A549 (cell line): ENCODE results near the gene RBM39. TPM values are rescaled to one million over a fixed set of nuclear protein-coding genes. Genes with fewer than 3 reads are reported as not detected.

Source experiments
- ATAC-seq, 2 experiments: fragments of 200-7000 bp in 1 of 2; fragments of >200 bp in 1 of 2; cut with Nextera tagmentation in 1 of 2; cut with Tn5 transposase in 1 of 2; 3 replicates each; pipeline versions ENCODE4 v1.8.0 to v1.9.1; 2018 to 2020; ENCODE audit warnings: mild to moderate bottlenecking in 1 of 2, moderate library complexity in 1 of 2
- CTCF ChIA-PET: fragments of 300-600 bp; sonication (Branson Sonifier 250); formaldehyde crosslinking; extraction: SDS; loops from one replicate; lab custom pipeline; 2021; ENCODE audit warnings: antibody characterized with exemption, inconsistent platforms; lab: Yijun Ruan, JAX
- POLR2A ChIA-PET: fragments of 350-600 bp; formaldehyde crosslinking; extraction: SDS; loops from one replicate; lab custom pipeline; 2021; ENCODE audit warnings: antibody characterized with exemption, inconsistent platforms; lab: Yijun Ruan, JAX
- DNase-seq, 2 experiments: peaks; one replicate each; pipeline versions ENCODE4 v3.0.0 to v3.0.0-alpha.2; 2011 to 2016; ENCODE audit warnings: low read depth in 1 of 2, low spot score in 1 of 2
- FAIRE-seq: peaks from 2 replicates; lab custom pipeline; 2011; peaks lifted over from hg19 to GRCh38; lab: Jason Lieb, UNC
- H3K27ac ChIP-seq, 2 experiments: fragments of >200 bp; sonication (Bioruptor Twin); formaldehyde crosslinking; 3 replicates each; pipeline ENCODE4 v1.5.1; 2016 to 2017
- H3K4me1 ChIP-seq: fragments of >200 bp; sonication (Bioruptor Twin); formaldehyde crosslinking; 3 replicates; pipeline ENCODE4 v1.6.1; 2016
- H3K4me2 ChIP-seq: fragments of >200 bp; sonication (Bioruptor Twin); formaldehyde crosslinking; 3 replicates; pipeline ENCODE4 v1.6.1; 2016
- H3K4me3 ChIP-seq: fragments of >200 bp; sonication (Bioruptor Twin); formaldehyde crosslinking; 3 replicates; pipeline ENCODE4 v1.5.1; 2016
- H3K9me3 ChIP-seq: fragments of >200 bp; sonication (Bioruptor Twin); formaldehyde crosslinking; 3 replicates; pipeline ENCODE4 v1.6.1; 2016
- BHLHE40 ChIP-seq: IDR thresholded peaks from 2 replicates; pipeline ENCODE4 v1.6.1; 2012; ENCODE audit warnings: low read depth, low read length, inconsistent platforms
- CHD2 ChIP-seq: fragments of 150-350 bp; IDR thresholded peaks from 2 replicates; pipeline ENCODE4 v1.6.1; 2014; ENCODE audit warnings: low read length; ENCODE audit not compliant: partially characterized antibody
- EHF ChIP-seq: fragments of 250-450 bp; sonication (Bioruptor Pico); IDR thresholded peaks from 2 replicates; pipeline ENCODE4 v1.5.0; 2020; ENCODE audit warnings: mild to moderate bottlenecking
- HDAC2 ChIP-seq: fragments of 200-600 bp; sonication (generic); IDR thresholded peaks from 2 replicates; pipeline ENCODE4 v1.6.1; 2016
- HOXB13 ChIP-seq: fragments of 250-450 bp; sonication (Bioruptor Pico); IDR thresholded peaks from 2 replicates; pipeline ENCODE4 v1.5.0; 2020; ENCODE audit warnings: low read depth, mild to moderate bottlenecking, moderate library complexity
- HOXB5 ChIP-seq: fragments of 250-450 bp; sonication (Bioruptor Pico); IDR thresholded peaks from 2 replicates; pipeline ENCODE4 v1.5.0; 2020; ENCODE audit warnings: mild to moderate bottlenecking, moderate library complexity
- JUN ChIP-seq, 2 experiments: fragments of >200 bp; sonication (Bioruptor Twin); formaldehyde crosslinking; IDR thresholded peaks; 2 replicates in 1 of 2; 3 replicates in 1 of 2; pipeline ENCODE4 v1.6.1; 2016 to 2017
- MYC ChIP-seq: IDR thresholded peaks from 2 replicates; pipeline ENCODE4 v1.6.1; 2012; ENCODE audit warnings: mild to moderate bottlenecking, inconsistent platforms, low read length, improper control_type of control experiment, borderline replicate concordance
- PHF8 ChIP-seq: fragments of 200-600 bp; sonication (generic); IDR thresholded peaks from 2 replicates; pipeline ENCODE4 v1.6.1; 2016; ENCODE audit warnings: low read depth, mild to moderate bottlenecking, antibody characterized with exemption, moderate library complexity, borderline replicate concordance
- POLR2A ChIP-seq: IDR thresholded peaks from 2 replicates; pipeline ENCODE4 v1.6.1; 2012; ENCODE audit warnings: mild to moderate bottlenecking, low read length
- RAD21 ChIP-seq, 2 experiments: fragments of >200 bp in 1 of 2; sonication (Bioruptor Twin) in 1 of 2; formaldehyde crosslinking in 1 of 2; IDR thresholded peaks in 1 of 2; conservative IDR thresholded peaks in 1 of 2; 2 replicates in 1 of 2; 3 replicates in 1 of 2; pipeline ENCODE4 v1.6.1; 2012 to 2018; ENCODE audit warnings: inconsistent platforms in 1 of 2
- RARB ChIP-seq: fragments of 250-450 bp; sonication (Bioruptor Pico); IDR thresholded peaks from 2 replicates; pipeline ENCODE4 v1.8.0; 2021; ENCODE audit warnings: mild to moderate bottlenecking, moderate library complexity
- RNF2 ChIP-seq: fragments of 200-600 bp; sonication (generic); IDR thresholded peaks from 2 replicates; pipeline ENCODE4 v1.6.1; 2016; ENCODE audit warnings: low read depth, mild to moderate bottlenecking, antibody characterized with exemption, moderate library complexity, borderline replicate concordance
- SREBF2 ChIP-seq: fragments of 450-650 bp; IDR thresholded peaks from 2 replicates; pipeline ENCODE4 v1.6.1; 2014; ENCODE audit warnings: mild to moderate bottlenecking, moderate library complexity
- WGBS: methylation state at CpG from one replicate; pipeline ENCODE4 v1.1.6; 2017; ENCODE audit errors: missing lambda C conversion rate; 5-methylcytosine and 5-hydroxymethylcytosine counted together
- polyA plus RNA-seq, 4 experiments: library from polyadenylated mRNA; depleted of rRNA in 3 of 4; stranded (reverse); fragments of >200 nt; fragmentation: RNase III in 1 of 4; extraction: RNeasy Plus Mini Kit Qiagen cat#74134 plus additional on column Dnase treatment in 1 of 4; gene quantifications; 2 replicates in 3 of 4; 3 replicates in 1 of 4; pipeline ENCODE4 v1.2.3, GENCODE V29; 2011 to 2017
- TF ChIP-seq, protein P1 (sequence below): fragments of >200 bp; sonication (Bioruptor Twin); formaldehyde crosslinking; IDR thresholded peaks from 3 replicates; pipeline ENCODE4 v1.6.1; 2016
- TF ChIP-seq, protein P2 (sequence below): IDR thresholded peaks from 2 replicates; pipeline ENCODE4 v1.6.1; 2012
- TF ChIP-seq, protein P3 (sequence below): IDR thresholded peaks from 2 replicates; pipeline ENCODE4 v1.6.1; 2012; ENCODE audit warnings: low read depth, borderline replicate concordance
- TF ChIP-seq, protein P4 (sequence below): fragments of 250-450 bp; sonication (Bioruptor Pico); IDR thresholded peaks from 2 replicates; pipeline ENCODE4 v1.5.0; 2020; ENCODE audit warnings: low read depth, mild to moderate bottlenecking, moderate library complexity
- TF ChIP-seq, protein P5 (sequence below): IDR thresholded peaks from 2 replicates; pipeline ENCODE4 v1.6.1; 2012
- TF ChIP-seq, protein P6 (sequence below): fragments of 450-650 bp; IDR thresholded peaks from 2 replicates; pipeline ENCODE4 v1.6.1; 2014; ENCODE audit warnings: antibody characterized with exemption

RBM39 gene
- polyA plus RNA-seq, 2 of the 4 experiments (the other 2 are of a cell fraction): 127 to 212 TPM

DNA sequence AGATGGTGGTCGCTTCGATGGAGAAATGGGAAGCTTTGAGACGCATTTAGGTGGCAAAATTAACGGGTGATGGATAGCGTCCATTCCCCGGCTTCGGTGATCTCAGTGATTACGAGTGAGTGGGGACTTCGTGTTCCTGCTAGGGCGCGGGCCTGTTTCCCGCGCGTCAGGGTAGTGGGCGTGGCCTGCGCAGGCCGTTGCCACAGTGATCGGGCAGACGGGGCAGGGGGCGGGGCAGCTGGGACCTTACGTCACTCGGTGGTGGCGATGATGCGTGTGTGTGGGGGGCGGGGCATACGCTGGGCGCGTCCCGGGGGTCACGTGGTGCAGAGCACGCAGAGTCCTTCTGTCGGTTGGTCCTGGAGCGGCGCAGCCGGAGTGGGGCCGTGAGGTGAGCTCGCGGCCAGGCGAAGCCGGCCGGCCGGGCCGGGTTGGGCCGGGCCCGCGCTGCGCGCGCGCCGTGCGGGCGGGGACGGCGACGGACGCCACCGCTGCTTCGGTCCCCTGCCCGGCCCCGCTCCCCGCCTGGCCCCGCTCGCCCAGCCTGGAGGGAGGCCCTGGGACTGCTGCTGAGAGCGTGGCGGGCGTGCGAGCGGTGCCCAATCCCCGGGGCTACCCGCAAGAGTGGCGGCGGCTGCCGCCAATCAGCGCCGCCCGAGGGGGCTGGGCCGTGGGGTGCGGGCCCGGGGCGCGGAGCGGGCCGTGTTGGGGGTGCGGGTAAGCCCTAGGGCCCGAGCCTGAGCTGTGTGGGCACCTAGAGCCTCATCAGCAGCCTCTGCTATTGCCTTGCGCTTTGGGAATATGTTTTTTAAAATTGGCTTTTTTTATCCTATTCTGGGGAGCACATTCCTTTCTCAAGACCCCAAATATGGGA lies 29.9 kb upstream of the RBM39 start, which contains the start of gene PHF20:
TSS of gene PHF20 (plus strand) at position 327 of the 874 bp plus-strand sequence. CDS start 29,508 bp downstream, outside the sequence.
- FAIRE-seq: no peak

DNA sequence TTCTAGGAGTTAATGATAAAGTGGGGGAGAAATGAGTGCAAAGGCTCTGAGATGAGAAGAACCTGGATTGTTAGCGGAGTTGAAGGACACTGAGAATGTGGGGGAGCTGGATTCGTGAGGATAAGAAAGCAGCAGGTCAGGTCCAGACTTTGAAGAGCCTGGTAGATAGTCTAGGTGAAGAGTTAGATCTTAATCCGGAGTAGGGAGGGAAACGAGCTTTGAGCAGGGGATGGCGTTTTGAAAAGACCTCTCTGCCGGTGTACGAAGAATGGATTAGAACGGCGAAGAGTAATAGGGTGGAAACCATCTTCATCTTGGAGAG lies 29.3 kb upstream of the RBM39 start:
- 0 out of 2 replicates have a peak, but pooled peaks have one; percentile 47 for TF ChIP-seq HOXB5 (CRISPR knock-in tag)
- no peak; the same call in 1 of the 2 replicates for TF ChIP-seq RNF2
- Histone ChIP-seq H3K4me3 (peak overlapping the region; percentile 68; the same call in 1 of the 3 replicates), H3K4me2 (peak overlapping the region; percentile 85), H3K4me1 (peaks cover 36% of the 10 kb centered on the region), H3K27ac (peak overlapping the region; percentile 92; a peak in 5 of 6 replicates), H3K9me3 (no peaks in the 10 kb centered on the region)
- CTCF ChIA-PET: interaction anchor here (0.6 to 2.9 kb wide), 11 partner anchors 10 to 306 kb away, joined by 3 to 12 read pairs (median 3); partner anchors contain the start of genes CPNE1, RBM12 and RBM39
- 82% methylated on average over 9 of the region's 9 CpGs for WGBS
- no peak for ATAC-seq
- FAIRE-seq: no peak
- no peak for DNase-seq
- POLR2A ChIA-PET: interaction anchor here (0.6 to 5.5 kb wide), 8 partner anchors 20 to 316 kb away, joined by 3 to 97 read pairs (median 4); partner anchors contain the start of genes CEP250, RBM39, SCAND1 and SPAG4

More for the DNA sequence above, 29.9 kb upstream of the RBM39 start, which contains the start of gene PHF20:
- ATAC-seq: peak; percentile 92
- H3K4me1 ChIP-seq: peaks cover 41% of the 10 kb centered on the region
- peak within 1 kb of the TSS; percentile 68 for H3K4me3 ChIP-seq
- ChIA-PET POLR2A (interaction anchor here (0.6 to 5.5 kb wide), 11 partner anchors 20 to 317 kb away, joined by 3 to 97 read pairs (median 4); partner anchors contain the start of genes CEP250, RBM39, SCAND1 and SPAG4), CTCF (interaction anchor here (0.6 to 2.7 kb wide), 9 partner anchors 9 to 115 kb away, joined by 3 to 12 read pairs (median 3); partner anchors contain the start of genes CPNE1, RBM12 and RBM39)
- peak within 1 kb of the TSS; percentile 85 for H3K4me2 ChIP-seq
- peak within 1 kb of the TSS; percentile 92 for H3K27ac ChIP-seq
- 19% methylated on average over 24 of the region's 87 CpGs for WGBS
- DNase-seq: peak; percentile 90 to 99
- no peaks in the 10 kb centered on the region for H3K9me3 ChIP-seq
- TF ChIP-seq RNF2 (peak; percentile 89; the same call in 1 of the 2 replicates), CHD2 (peak; percentile 24), PHF8 (peak; percentile 60; the same call in 1 of the 2 replicates), HOXB13 (CRISPR knock-in tag) (peak; percentile 78; the same call in 1 of the 2 replicates), RARB (CRISPR knock-in tag) (no peak), SREBF2 (no peak), HOXB5 (CRISPR knock-in tag) (0 out of 2 replicates have a peak, but pooled peaks have one; percentile 9), POLR2A (peak; percentile 69), HDAC2 (no peak), RAD21 (conservative IDR thresholded peaks at IDR 0.05 in 1 of 2, IDR thresholded peaks at IDR 0.05 in 1 of 2) (no peak), EHF (CRISPR knock-in tag) (peak; percentile 68; the same call in 1 of the 2 replicates), BHLHE40 (no peak), JUN (IDR thresholded peaks at IDR 0.05) (peak; percentile 75 to 88; a peak in 3 of 5 replicates), MYC (peak; percentile 71; the same call in 1 of the 2 replicates)
- TF ChIP-seq, protein P1, sequence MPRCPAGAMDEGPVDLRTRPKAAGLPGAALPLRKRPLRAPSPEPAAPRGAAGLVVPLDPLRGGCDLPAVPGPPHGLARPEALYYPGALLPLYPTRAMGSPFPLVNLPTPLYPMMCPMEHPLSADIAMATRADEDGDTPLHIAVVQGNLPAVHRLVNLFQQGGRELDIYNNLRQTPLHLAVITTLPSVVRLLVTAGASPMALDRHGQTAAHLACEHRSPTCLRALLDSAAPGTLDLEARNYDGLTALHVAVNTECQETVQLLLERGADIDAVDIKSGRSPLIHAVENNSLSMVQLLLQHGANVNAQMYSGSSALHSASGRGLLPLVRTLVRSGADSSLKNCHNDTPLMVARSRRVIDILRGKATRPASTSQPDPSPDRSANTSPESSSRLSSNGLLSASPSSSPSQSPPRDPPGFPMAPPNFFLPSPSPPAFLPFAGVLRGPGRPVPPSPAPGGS: peak; percentile 82
- TF ChIP-seq, protein P2, sequence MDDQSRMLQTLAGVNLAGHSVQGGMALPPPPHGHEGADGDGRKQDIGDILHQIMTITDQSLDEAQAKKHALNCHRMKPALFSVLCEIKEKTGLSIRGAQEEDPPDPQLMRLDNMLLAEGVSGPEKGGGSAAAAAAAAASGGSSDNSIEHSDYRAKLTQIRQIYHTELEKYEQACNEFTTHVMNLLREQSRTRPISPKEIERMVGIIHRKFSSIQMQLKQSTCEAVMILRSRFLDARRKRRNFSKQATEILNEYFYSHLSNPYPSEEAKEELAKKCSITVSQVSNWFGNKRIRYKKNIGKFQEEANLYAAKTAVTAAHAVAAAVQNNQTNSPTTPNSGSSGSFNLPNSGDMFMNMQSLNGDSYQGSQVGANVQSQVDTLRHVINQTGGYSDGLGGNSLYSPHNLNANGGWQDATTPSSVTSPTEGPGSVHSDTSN: peak; percentile 95
- TF ChIP-seq, protein P3, sequence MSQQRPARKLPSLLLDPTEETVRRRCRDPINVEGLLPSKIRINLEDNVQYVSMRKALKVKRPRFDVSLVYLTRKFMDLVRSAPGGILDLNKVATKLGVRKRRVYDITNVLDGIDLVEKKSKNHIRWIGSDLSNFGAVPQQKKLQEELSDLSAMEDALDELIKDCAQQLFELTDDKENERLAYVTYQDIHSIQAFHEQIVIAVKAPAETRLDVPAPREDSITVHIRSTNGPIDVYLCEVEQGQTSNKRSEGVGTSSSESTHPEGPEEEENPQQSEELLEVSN: peak; percentile 100
- TF ChIP-seq, protein P4, sequence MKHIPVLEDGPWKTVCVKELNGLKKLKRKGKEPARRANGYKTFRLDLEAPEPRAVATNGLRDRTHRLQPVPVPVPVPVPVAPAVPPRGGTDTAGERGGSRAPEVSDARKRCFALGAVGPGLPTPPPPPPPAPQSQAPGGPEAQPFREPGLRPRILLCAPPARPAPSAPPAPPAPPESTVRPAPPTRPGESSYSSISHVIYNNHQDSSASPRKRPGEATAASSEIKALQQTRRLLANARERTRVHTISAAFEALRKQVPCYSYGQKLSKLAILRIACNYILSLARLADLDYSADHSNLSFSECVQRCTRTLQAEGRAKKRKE: peak; percentile 59; the same call in 1 of the 2 replicates
- TF ChIP-seq, protein P5, sequence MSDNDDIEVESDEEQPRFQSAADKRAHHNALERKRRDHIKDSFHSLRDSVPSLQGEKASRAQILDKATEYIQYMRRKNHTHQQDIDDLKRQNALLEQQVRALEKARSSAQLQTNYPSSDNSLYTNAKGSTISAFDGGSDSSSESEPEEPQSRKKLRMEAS: peak; percentile 100
- TF ChIP-seq, protein P6, sequence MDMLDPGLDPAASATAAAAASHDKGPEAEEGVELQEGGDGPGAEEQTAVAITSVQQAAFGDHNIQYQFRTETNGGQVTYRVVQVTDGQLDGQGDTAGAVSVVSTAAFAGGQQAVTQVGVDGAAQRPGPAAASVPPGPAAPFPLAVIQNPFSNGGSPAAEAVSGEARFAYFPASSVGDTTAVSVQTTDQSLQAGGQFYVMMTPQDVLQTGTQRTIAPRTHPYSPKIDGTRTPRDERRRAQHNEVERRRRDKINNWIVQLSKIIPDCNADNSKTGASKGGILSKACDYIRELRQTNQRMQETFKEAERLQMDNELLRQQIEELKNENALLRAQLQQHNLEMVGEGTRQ: peak; percentile 95
